Liver (tissue), 9 donors: ENCODE results near the gene UNC93B1. TPM values are rescaled to one million over a fixed set of nuclear protein-coding genes. Genes with fewer than 3 reads are reported as not detected.

Experiments used
- DNase-seq: peaks from one replicate; pipeline ENCODE4 v3.0.0-alpha.2; 2017; ENCODE audit warnings: low spot score
- H3K27ac ChIP-seq, 2 donors: one replicate each; pipeline ENCODE4 v1.7.0; 2013; ENCODE audit warnings: inconsistent platforms in 2 of 2, low read length in 2 of 2, control low read depth in 1 of 2, low read depth in 1 of 2, mild to moderate bottlenecking in 1 of 2
- H3K27me3 ChIP-seq, 4 donors: one replicate each; pipeline versions ENCODE4 v1.6.1 to v1.7.0; 2013; ENCODE audit warnings: low read length in 3 of 4, inconsistent platforms in 1 of 4, mild to moderate bottlenecking in 1 of 4, moderate library complexity in 1 of 4; ENCODE audit not compliant: control insufficient read depth in 4 of 4, insufficient read depth in 4 of 4
- H3K36me3 ChIP-seq, 4 donors: one replicate each; pipeline versions ENCODE4 v1.6.1 to v1.7.0; 2013; ENCODE audit warnings: low read length in 3 of 4, mild to moderate bottlenecking in 3 of 4, low read depth in 1 of 4, moderate library complexity in 1 of 4; ENCODE audit not compliant: control insufficient read depth in 4 of 4, insufficient read depth in 3 of 4
- H3K4me1 ChIP-seq, 4 donors: one replicate each; pipeline versions ENCODE4 v1.6.1 to v1.7.0; 2013; ENCODE audit warnings: low read length in 3 of 4, mild to moderate bottlenecking in 3 of 4, moderate library complexity in 1 of 4; ENCODE audit not compliant: control insufficient read depth in 4 of 4, insufficient read depth in 4 of 4
- H3K4me3 ChIP-seq, 3 donors: one replicate each; pipeline versions ENCODE4 v1.6.1 to v1.7.0; 2013; ENCODE audit warnings: low read length in 3 of 3, control low read depth in 1 of 3, low read depth in 1 of 3, mild to moderate bottlenecking in 1 of 3
- H3K9ac ChIP-seq, 2 donors: one replicate each; pipeline ENCODE4 v1.7.0; 2013; ENCODE audit warnings: low read length in 2 of 2, mild to moderate bottlenecking in 2 of 2, moderate library complexity in 2 of 2, control low read depth in 1 of 2, low read depth in 1 of 2
- H3K9me3 ChIP-seq, 4 donors: one replicate each; pipeline versions ENCODE4 v1.6.1 to v1.7.0; 2013; ENCODE audit warnings: low read length in 3 of 4; ENCODE audit not compliant: control insufficient read depth in 4 of 4
- ATF3 ChIP-seq: IDR thresholded peaks from 2 replicates; pipeline ENCODE4 v1.6.1; 2016; ENCODE audit warnings: antibody characterized with exemption
- CTCF ChIP-seq: fragments of 150-350 bp; IDR thresholded peaks from 2 replicates; pipeline ENCODE4 v1.5.1; 2017; ENCODE audit warnings: improper control_type of control experiment, low read depth, low read length; ENCODE audit not compliant: missing input control
- EGR1 ChIP-seq, 2 donors: IDR thresholded peaks; 2 replicates each; pipeline ENCODE4 v1.6.1; 2016 to 2018; ENCODE audit warnings: antibody characterized with exemption in 2 of 2, low read depth in 2 of 2
- FOXA1 ChIP-seq: IDR thresholded peaks from 2 replicates; pipeline ENCODE4 v1.6.1; 2016; ENCODE audit warnings: antibody characterized with exemption
- FOXA2 ChIP-seq: IDR thresholded peaks from 2 replicates; pipeline ENCODE4 v1.6.1; 2016; ENCODE audit warnings: antibody characterized with exemption
- GABPA ChIP-seq, 2 donors: IDR thresholded peaks in 1 of 2; conservative IDR thresholded peaks in 1 of 2; 2 replicates each; pipeline ENCODE4 v1.6.1; 2016; ENCODE audit warnings: antibody characterized with exemption in 2 of 2, mild to moderate bottlenecking in 1 of 2, moderate library complexity in 1 of 2
- HNF4A ChIP-seq, 2 donors: conservative IDR thresholded peaks; 2 replicates each; pipeline ENCODE4 v1.6.1; 2016; ENCODE audit warnings: antibody characterized with exemption in 2 of 2, mild to moderate bottlenecking in 2 of 2
- HNF4G ChIP-seq: IDR thresholded peaks from 2 replicates; pipeline ENCODE4 v1.6.1; 2016; ENCODE audit warnings: antibody characterized with exemption
- JUND ChIP-seq, 2 donors: IDR thresholded peaks; 2 replicates each; pipeline ENCODE4 v1.6.1; 2016; ENCODE audit warnings: antibody characterized with exemption in 2 of 2
- MAX ChIP-seq: IDR thresholded peaks from 2 replicates; pipeline ENCODE4 v1.6.1; 2016; ENCODE audit warnings: antibody characterized with exemption
- NR2F2 ChIP-seq: IDR thresholded peaks from 2 replicates; pipeline ENCODE4 v1.6.1; 2016; ENCODE audit warnings: antibody characterized with exemption
- RAD21 ChIP-seq, 2 donors: IDR thresholded peaks; 2 replicates each; pipeline ENCODE4 v1.6.1; 2016; ENCODE audit warnings: antibody characterized with exemption in 2 of 2, mild to moderate bottlenecking in 2 of 2
- REST ChIP-seq: IDR thresholded peaks from 2 replicates; pipeline ENCODE4 v1.6.1; 2016; ENCODE audit warnings: antibody characterized with exemption, mild to moderate bottlenecking
- RXRA ChIP-seq, 2 donors: IDR thresholded peaks; 2 replicates each; pipeline ENCODE4 v1.6.1; 2017 to 2018; ENCODE audit warnings: antibody characterized with exemption in 2 of 2, mild to moderate bottlenecking in 1 of 2
- TAF1 ChIP-seq: conservative IDR thresholded peaks from 2 replicates; pipeline ENCODE4 v1.6.1; 2016; ENCODE audit warnings: antibody characterized with exemption, mild to moderate bottlenecking
- YY1 ChIP-seq: IDR thresholded peaks from 2 replicates; pipeline ENCODE4 v1.6.1; 2016; ENCODE audit warnings: antibody characterized with exemption, mild to moderate bottlenecking
- ZBTB33 ChIP-seq: IDR thresholded peaks from 2 replicates; pipeline ENCODE4 v1.6.1; 2016; ENCODE audit warnings: antibody characterized with exemption
- WGBS: extraction: QIAGEN DNeasy Blood & Tissue Kit; methylation state at CpG from one replicate; pipeline ENCODE4 v1.1.7; 2013; 5-methylcytosine and 5-hydroxymethylcytosine counted together
- polyA plus RNA-seq, 2 donors: library from polyadenylated mRNA; stranded (reverse) in 1 of 2; unstranded in 1 of 2; fragments of 200-250 nt in 1 of 2; fragments of >200 nt in 1 of 2; fragmentation: Nextera tagmentation in 1 of 2; extraction: Ambion mirVana in 1 of 2; gene quantifications; one replicate each; pipeline versions ENCODE4 v1.2.1 to v1.2.3, GENCODE V29; 2013 to 2015
- total RNA-seq, 2 donors: library from RNA; depleted of rRNA; stranded (reverse); fragments of >200 nt; gene quantifications; one replicate each; pipeline ENCODE4 v1.2.3, GENCODE V29; 2014
- donor health status: healthy.
- donor health status: healthy.
- donor health status: healthy.
- donor health status: healthy.
- donor health status: healthy.

The UNC93B1 gene
- total and polyA plus RNA-seq, 4 donors = 9.2 to 19.1 (median 15.0) TPM

GRCh38 chr11:68050371-68050841, 46.5 kb upstream of the UNC93B1 start:
- no peak overlapping the region for H3K4me3 ChIP-seq
- no peak for DNase-seq
- TF ChIP-seq CTCF (no peak), RXRA (IDR thresholded peaks at IDR 0.05) (no peak), ZBTB33 (no peak), EGR1 (IDR thresholded peaks at IDR 0.05; ENCODE audit: low read depth in 2 of 2) (no peak), RAD21 (IDR thresholded peaks at IDR 0.05) (no peak), NR2F2 (no peak), ATF3 (no peak), FOXA1 (no peak), YY1 (no peak), HNF4G (no peak), HNF4A (conservative IDR thresholded peaks at IDR 0.05) (no peak), JUND (IDR thresholded peaks at IDR 0.05) (no peak), GABPA (IDR thresholded peaks at IDR 0.05 in 1 of 2, conservative IDR thresholded peaks at IDR 0.05 in 1 of 2) (no peak), MAX (no peak), FOXA2 (no peak), TAF1 (no peak), REST (no peak)
- no peaks in the 10 kb centered on the region for H3K9me3 ChIP-seq
- H3K27ac ChIP-seq = no peak overlapping the region
- peaks cover 7 to 58% (median 14%) of the 10 kb centered on the region in 4 donors for H3K36me3 ChIP-seq
- no peaks in the 10 kb centered on the region for H3K27me3 ChIP-seq
- H3K9ac ChIP-seq = no peak overlapping the region
- WGBS = 97% methylated on average over 18 of the region's 18 CpGs
- H3K4me1 ChIP-seq = no peaks in the 10 kb centered on the region
